ENCODE data around the gene SELE.
"Not testable (repeated sequence)": the region's sequence is repeated elsewhere in the genome, so short reads cannot be mapped to it uniquely, and the experiment has no call there.

The SELE gene

GRCh38 chr1:169724168-169724567 is 9.7 kb downstream of the SELE start:
- DNase-seq (ENCODE audit: low read depth in 2 of 2): no peak

DNA sequence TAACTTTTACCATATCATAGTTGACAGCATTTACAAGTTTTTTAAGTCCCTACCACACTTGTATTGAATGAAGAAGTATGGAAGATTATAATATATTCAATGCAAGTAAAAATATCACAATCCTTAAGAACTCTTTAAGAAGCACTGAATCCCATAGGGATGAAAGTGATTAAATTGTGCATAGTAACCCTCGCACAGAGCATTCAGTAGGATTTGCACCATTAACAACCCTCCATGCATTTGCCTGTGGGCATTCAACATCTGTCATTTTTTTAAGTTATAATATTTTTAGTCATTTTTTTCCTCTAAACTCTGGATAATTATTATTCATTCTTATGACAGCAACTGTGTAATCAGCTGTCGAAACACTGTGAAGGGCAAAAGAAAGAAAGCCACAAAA is 10.1 kb downstream of the SELE start:
- no peak for DNase-seq (ENCODE audit: low read depth in 2 of 2)

DNA sequence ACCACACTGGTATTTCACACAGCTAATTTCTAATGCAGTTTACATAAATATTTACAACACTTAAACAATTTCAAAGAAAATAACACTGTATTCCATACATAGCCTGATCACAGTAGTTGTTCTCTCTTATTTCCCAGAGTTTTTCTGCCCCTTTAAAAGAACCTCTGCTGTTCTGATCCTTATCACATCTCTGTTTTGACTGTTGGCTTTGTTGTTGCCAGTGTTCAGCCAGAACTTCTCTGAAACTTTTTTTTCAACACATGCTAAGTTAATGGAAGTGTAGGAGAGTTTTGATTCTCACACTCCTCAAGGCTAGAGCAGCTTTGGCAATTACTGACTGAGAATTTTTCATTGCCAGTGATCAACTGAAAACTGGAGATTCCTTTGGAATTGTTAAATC is 11.1 kb downstream of the SELE start:
- no peak for DNase-seq (ENCODE audit: low read depth in 2 of 2)

DNA sequence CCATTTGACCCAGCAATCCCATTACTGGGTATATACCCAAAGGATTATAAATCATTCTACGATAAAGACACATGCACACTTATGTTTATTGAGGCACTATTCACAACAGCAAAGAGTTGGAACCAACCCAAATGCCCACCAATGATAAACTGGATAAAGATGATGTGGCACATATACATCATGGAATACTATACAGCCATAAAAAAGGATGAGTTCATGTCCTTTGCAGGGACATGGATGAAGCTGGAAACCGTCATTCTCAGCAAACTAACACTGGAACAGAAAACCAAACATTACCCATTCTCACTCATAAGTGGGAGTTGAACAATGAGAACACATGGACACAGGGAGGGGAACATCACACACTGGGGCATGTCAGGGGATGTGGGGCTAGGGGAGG is 18.8 kb downstream of the SELE start:
- DNase-seq (ENCODE audit: low read depth in 2 of 2): not testable (repeated sequence)

DNA sequence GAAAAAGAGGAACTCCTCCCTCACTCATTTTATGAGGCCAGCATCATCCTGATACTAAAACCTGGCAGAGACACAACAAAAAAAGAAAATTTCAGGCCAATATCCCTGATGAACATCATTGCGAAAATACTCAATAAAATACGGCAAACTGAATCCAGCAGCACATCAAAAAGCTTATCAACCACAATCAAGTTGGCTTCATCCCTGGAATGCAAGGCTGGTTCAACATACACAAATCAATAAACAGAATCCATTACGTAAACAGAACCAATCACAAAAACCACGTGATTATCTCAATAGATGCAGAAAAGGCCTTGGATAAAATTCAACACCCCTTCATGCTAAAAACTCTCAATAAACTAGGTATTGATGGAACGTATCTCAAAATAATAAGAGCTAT is 20.8 kb downstream of the SELE start:
- DNase-seq (ENCODE audit: low read depth in 2 of 2): not testable (repeated sequence)

- no peak for DNase-seq (ENCODE audit: low read depth in 2 of 2)
Measured at GRCh38 chr1:169712309-169712631, 21.6 kb downstream of the SELE start.

DNA sequence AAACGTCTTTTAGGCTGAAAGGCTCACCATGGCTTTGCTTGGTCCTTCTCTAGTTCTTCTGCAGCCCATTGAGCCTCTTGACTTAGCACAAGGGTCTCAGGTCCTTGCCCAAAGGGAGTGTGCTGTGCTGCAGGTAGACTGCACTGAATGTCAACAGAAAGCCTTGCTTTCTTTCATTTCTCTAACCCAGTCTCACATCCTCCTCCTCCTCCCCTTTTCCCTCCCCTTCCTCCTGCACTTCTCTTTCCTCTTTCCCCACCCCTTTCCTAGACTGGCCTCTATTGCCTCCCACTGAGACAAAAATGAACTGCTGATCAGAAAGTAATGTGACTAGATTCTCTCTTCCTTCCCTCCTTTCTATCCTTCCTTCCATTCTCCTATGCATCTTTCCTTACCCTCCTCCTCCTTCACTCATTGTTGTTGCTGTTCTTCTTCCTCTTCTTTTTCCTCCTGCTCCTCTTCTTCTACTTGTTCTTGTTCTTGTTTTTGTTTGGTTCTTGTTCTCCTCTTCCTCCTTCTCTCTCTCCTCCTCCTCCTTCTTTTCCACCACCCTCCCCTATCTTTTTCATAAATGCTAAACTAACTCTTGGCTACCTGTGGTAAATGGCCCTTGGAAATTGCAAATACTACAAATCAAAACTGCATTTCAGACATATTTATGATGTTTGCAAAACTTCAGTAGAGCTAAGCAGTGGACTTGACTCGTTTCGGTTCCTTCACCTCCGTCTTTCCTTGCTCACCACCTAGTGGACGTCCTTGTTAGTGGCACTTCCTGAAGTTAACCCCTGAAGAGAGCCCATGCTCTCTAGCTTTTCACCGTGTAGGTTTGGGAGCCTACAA is 22.2 kb downstream of the SELE start, which contains the start of gene SELL:
SELL (minus strand) TSS at position 152 of the 840 bp plus-strand sequence; CDS start at position 30, 122 bp downstream.
- DNase-seq (ENCODE audit: low read depth in 2 of 2): peak; percentile 12 to 18

- no peak for DNase-seq (ENCODE audit: low read depth in 2 of 2)
Measured at GRCh38 chr1:169708647-169709046, 25.2 kb downstream of the SELE start.

DNA sequence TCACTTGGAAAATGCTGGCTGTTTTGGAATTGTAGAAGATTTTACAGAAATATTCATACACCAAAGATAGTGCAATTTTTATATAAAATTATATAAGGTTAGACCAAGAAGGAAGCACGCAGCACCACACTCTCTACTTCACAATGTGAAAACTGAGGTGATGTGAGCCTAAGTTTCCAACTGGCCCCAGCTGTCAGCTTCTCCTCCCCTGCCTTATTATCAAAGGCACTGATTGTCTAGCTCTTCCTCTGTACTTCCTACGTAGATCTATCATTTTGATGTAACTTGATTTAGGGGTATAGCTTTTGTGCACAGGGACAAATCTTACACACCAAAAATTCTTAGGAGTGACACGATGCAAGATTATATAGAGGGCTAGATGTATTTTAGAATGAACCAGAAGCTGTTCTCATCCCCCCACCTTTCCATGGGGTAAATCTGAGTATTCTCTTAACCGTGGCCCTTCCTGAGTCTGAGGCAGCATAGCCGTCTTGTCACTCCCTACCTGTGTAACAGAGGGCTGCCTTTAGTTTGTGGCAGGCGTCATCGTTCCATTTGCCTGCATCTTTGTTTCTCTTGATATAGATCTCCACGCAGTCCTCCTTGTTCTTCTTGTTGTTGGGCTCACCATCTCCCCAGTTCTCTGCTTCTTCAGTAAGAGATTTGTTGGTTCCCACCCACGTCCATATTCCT is 25.8 kb downstream of the SELE start:
- no peak for DNase-seq (ENCODE audit: low read depth in 2 of 2)

- DNase-seq (ENCODE audit: low read depth in 2 of 2): no peak
Measured at GRCh38 chr1:169704797-169705196, 29.1 kb downstream of the SELE start.

GRCh38 chr1:169701261-169702005 is 32.4 kb downstream of the SELE start:
- DNase-seq (ENCODE audit: low read depth in 2 of 2): no peak

DNA sequence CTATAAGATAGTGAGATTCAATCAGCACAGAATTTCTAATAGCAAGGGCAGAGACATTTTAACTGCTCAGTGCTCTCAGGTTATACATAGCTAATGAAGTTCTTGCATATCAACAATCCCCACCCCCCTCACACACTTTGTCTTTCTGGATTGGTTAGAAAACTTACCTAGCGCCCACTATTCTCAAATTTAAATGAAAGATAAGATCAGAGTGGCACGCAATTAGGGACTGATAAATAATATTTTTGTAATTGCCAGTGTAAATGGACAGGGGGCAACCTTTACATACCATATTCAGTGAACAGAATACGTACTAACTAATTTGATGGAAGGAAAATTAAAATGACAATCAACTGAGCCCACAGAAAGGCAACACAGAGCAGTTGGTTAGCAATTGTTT is 34.2 kb downstream of the SELE start:
- DNase-seq (ENCODE audit: low read depth in 2 of 2): no peak

GRCh38 chr1:169698976-169699375 is 34.9 kb downstream of the SELE start:
- DNase-seq (ENCODE audit: low read depth in 2 of 2): no peak

GRCh38 chr1:169697755-169698154 is 36.1 kb downstream of the SELE start:
- DNase-seq (ENCODE audit: low read depth in 2 of 2): no peak

DNA sequence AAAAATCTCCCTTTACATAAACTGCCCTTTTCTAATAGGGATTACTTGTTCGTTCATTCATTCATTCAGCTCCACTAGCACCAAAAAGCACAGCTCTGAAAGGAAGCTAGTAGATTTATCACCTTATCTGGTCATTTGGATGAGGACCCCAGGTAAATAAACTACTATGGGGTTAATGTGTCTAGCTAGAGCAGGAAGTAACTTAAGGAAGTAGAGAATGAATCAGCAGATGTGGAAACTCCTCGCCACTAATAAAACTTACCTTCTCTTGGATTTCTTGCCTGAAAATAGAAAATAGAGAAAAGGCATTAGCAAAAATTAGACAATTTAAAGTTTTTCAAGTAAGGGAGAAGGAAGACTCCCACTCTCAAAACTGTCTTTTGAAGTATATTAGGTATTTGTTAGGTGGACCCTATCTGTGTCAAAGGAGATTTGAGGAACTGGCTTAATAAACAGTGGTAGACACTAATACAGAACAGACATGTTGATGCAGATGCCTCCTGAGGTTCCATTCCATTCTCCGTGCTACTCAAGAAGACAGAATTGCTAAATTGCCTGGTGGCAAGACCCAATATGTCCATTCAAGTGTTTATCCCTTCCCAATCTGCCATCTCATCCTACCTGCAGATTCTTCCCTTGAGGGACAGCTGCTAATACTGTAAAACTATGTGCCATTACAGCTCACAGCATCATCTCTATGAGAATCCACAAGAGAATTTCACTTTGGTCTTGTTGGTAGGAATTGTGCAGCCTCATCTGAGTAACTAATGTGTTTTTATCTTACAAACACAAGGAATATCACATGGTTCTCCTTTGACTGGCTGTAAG is 37.4 kb downstream of the SELE start:
- no peak for DNase-seq (ENCODE audit: low read depth in 2 of 2)

GRCh38 chr1:169694304-169695075 is 39.4 kb downstream of the SELE start:
- DNase-seq (ENCODE audit: low read depth in 2 of 2): no peak

DNA sequence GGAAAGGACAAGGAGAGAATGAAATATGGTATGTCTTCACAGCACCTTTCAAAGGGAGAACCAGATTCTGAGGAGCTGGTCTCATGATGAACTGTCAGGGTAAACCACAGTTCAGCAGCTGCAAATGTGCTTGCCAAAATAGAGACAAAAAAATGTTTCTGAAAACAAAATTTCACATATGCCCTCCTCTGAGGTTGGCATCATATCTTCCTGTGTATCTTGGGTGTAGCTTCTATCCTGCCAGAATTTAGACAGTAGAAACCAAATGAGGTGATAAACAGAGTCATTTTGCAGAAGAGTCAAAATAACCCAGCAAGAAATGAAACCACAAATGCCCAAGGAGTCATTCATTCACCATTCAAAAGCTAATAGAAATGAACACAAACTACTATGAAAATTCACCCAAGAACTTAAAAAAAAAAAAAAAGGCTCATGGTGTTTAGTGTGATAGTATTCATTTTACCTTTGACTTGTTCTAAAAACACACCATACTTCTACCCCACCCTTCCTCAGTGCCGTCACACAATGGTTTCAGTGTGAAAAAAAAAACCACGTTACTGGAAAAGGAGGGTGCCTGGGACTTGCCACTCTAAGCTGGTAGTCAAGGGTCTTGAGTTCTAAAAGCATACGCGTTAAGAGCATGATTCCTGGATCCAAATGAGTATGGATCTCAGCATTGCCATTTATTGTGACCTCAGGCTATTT is 41.0 kb downstream of the SELE start:
- no peak for DNase-seq (ENCODE audit: low read depth in 2 of 2)

DNA sequence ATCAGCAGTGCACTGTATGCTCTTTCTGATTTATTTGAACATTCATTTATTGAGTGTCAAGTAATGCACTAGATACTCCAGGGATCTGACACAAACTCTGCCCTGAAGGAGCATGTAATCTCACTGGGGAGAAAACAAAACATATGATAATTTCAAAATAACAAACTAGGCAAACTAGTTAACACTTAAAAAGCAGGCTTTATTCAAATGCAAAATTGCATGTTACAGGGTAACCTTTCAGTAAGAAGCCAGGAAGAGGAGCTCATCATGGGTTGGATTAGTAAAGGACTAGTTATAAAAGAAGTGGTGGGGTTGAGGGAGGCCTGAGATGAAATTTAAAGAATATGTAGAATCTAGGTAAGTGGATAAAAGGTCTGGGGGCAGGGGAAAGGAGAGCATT is 43.4 kb downstream of the SELE start:
- DNase-seq (ENCODE audit: low read depth in 2 of 2): no peak

DNA sequence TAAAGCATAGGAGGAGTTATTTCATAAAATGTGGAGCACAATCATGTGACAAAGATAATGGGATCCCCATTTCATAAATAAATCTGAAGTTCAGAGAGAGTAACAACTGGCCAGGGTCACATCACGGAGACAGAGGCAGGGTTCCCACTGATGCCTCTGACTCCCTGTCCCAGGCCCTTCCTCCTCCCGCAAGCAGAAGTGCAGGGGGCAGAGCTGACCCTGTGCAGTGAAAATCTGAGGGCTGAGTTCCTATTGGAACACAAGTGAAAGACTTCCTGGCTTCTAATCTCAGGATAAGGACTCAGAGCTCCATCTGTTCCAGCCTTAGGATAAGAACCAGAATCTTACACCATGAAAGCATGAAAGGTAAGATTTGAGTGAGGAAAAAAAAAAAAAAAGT is 44.5 kb downstream of the SELE start:
- no peak for DNase-seq (ENCODE audit: low read depth in 2 of 2)

DNA sequence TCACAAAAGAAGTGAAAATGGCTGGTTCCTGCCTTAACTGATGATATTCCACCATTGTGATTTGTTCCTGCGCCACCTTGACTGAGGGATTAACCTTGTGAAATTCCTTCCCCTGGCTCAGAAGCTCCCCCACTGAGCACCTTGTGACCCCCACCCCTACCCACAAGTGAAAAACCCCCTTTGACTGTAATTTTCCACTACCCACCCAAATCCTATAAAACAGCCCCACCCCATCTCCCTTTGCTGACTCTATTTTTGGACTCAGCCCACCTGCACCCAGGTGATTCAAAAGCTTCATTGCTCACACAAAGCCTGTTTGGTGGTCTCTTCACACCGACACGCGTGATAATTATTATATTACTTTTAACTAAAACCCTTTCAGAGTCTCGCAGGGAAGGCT is 45.5 kb downstream of the SELE start:
- DNase-seq (ENCODE audit: low read depth in 2 of 2): not testable (repeated sequence)
